Sigmoid colon (tissue), 7 donors: Measurements from ENCODE around the gene AP3M1. TPM values are rescaled to one million over a fixed set of nuclear protein-coding genes. Genes with fewer than 3 reads are reported as not detected.

Experiments
- DNase-seq: peaks from one replicate; pipeline ENCODE4 v3.0.0-alpha.2; 2019
- H3K27ac ChIP-seq, 4 donors: fragments of 200-600 bp; sonication (generic); one replicate each; pipeline ENCODE4 v1.5.1; 2016 to 2019; ENCODE audit warnings: mild to moderate bottlenecking in 1 of 4
- H3K27me3 ChIP-seq, 3 donors: fragments of 200-600 bp; sonication (generic); one replicate each; pipeline ENCODE4 v1.5.1; 2019; ENCODE audit warnings: mild to moderate bottlenecking in 1 of 3
- H3K36me3 ChIP-seq, 4 donors: fragments of 200-600 bp; sonication (generic); one replicate each; pipeline ENCODE4 v1.5.1; 2016 to 2019
- H3K4me1 ChIP-seq, 4 donors: fragments of 200-600 bp; sonication (generic); one replicate each; pipeline ENCODE4 v1.5.1; 2017 to 2019
- H3K4me3 ChIP-seq, 4 donors: fragments of 200-600 bp; sonication (generic); one replicate each; pipeline ENCODE4 v1.5.1; 2017 to 2019; ENCODE audit warnings: mild to moderate bottlenecking in 2 of 4, moderate library complexity in 1 of 4
- H3K9me3 ChIP-seq, 4 donors: fragments of 200-600 bp in 3 of 4; sonication (generic) in 3 of 4; one replicate each; pipeline versions ENCODE4 v1.5.1 to v1.6.1; 2013 to 2019
- CTCF ChIP-seq, 4 experiments: fragments of 450-650 bp in 3 of 4; fragments of 200-600 bp in 1 of 4; IDR thresholded peaks; one replicate each; pipeline ENCODE4 v1.5.1; 2016 to 2019; ENCODE audit warnings: antibody characterized with exemption in 4 of 4, mild to moderate bottlenecking in 3 of 4, moderate library complexity in 2 of 4
- EP300 ChIP-seq, 4 donors: sonication (generic); formaldehyde crosslinking; IDR thresholded peaks; one replicate each; pipeline ENCODE4 v1.6.1; 2017; ENCODE audit warnings: antibody characterized with exemption in 4 of 4
- POLR2A ChIP-seq, 2 donors: fragments of 450-650 bp; IDR thresholded peaks; one replicate each; pipeline ENCODE4 v1.6.1; 2016; ENCODE audit warnings: antibody characterized with exemption in 2 of 2, mild to moderate bottlenecking in 2 of 2, moderate library complexity in 2 of 2
- POLR2AphosphoS5 ChIP-seq, 4 donors: sonication (generic); formaldehyde crosslinking; IDR thresholded peaks; one replicate each; pipeline ENCODE4 v1.6.1; 2017; ENCODE audit warnings: antibody characterized with exemption in 4 of 4
- WGBS, 2 donors: extraction: QIAGEN DNeasy Blood & Tissue Kit; methylation state at CpG; one replicate each; pipeline ENCODE4 v1.1.7; 2013; 5-methylcytosine and 5-hydroxymethylcytosine counted together
- intact Hi-C: fragments of 100-400 bp; cut with DNase I; formaldehyde crosslinking; loops from one replicate; pipeline ENCODE4 v1.15.1; 2023
- polyA plus RNA-seq, 3 donors: library from polyadenylated mRNA; stranded (reverse); fragments of 200-250 nt; gene quantifications; one replicate each; pipeline ENCODE4 v1.2.3, GENCODE V29; 2013
- total RNA-seq, 4 donors: library from RNA; depleted of rRNA; stranded (reverse); fragments of >200 nt; gene quantifications; one replicate each; pipeline ENCODE4 v1.1.0, GENCODE V29; 2016
- donor health status: healthy with polysubstance abuse.
- donor health status: Bipolar disorder and iron deficiency.
- donor health status: healthy.

Gene AP3M1
- total and polyA plus RNA-seq, 7 donors = 13.8 to 36.3 (median 26.7) TPM

GRCh38 chr10:74179111-74179710 is 28.6 kb upstream of the AP3M1 start:
- intact Hi-C loops = no loop called here
- TF ChIP-seq POLR2A (IDR thresholded peaks at IDR 0.05) (no peak), CTCF (IDR thresholded peaks at IDR 0.05) (no peak), POLR2AphosphoS5 (IDR thresholded peaks at IDR 0.05) (no peak), EP300 (IDR thresholded peaks at IDR 0.05) (no peak)
- no peaks in the 10 kb centered on the region for H3K9me3 ChIP-seq
- no peak overlapping the region for H3K27ac ChIP-seq
- no peaks in the 10 kb centered on the region for H3K27me3 ChIP-seq
- DNase-seq = no peak
- no peaks in the 10 kb centered on the region for H3K36me3 ChIP-seq
- H3K4me1 ChIP-seq = peaks cover 0 to 14% (median 9%) of the 10 kb centered on the region in 4 donors
- no peak overlapping the region for H3K4me3 ChIP-seq
- WGBS, 2 donors = 68 to 87% methylated on average over 2 of the region's 2 CpGs

GRCh38 chr10:74178042-74178791 is 27.6 kb upstream of the AP3M1 start:
- Histone ChIP-seq H3K36me3 (no peaks in the 10 kb centered on the region), H3K9me3 (no peaks in the 10 kb centered on the region), H3K27ac (no peak overlapping the region), H3K4me1 (peaks cover 0 to 14% (median 9%) of the 10 kb centered on the region in 4 donors), H3K27me3 (no peaks in the 10 kb centered on the region), H3K4me3 (no peak overlapping the region)
- TF ChIP-seq POLR2AphosphoS5 (IDR thresholded peaks at IDR 0.05) (no peak), POLR2A (IDR thresholded peaks at IDR 0.05) (no peak)
- WGBS, 2 donors = 86 to 92% methylated on average over 5 of the region's 5 CpGs
- DNase-seq = no peak
- intact Hi-C loops = no loop called here

- WGBS, 2 donors = 11 to 14% methylated on average over 13 of the region's 13 CpGs
- no peak for DNase-seq
- no peak for TF ChIP-seq POLR2A (IDR thresholded peaks at IDR 0.05)
- no peaks in the 10 kb centered on the region for H3K36me3 ChIP-seq
- no peaks in the 10 kb centered on the region for H3K9me3 ChIP-seq
- H3K27me3 ChIP-seq = no peaks in the 10 kb centered on the region
- peaks cover 0 to 14% (median 9%) of the 10 kb centered on the region in 4 donors for H3K4me1 ChIP-seq
- H3K4me3 ChIP-seq = peak overlapping the region; percentile 67 to 78 (median 69)
- intact Hi-C loops = no loop called here
- H3K27ac ChIP-seq = peak overlapping the region; percentile 80 to 90 (median 86)
These were observed 26.6 kb upstream of the AP3M1 start for GRCh38 chr10:74177140-74177677.

GRCh38 chr10:74176380-74177139 is 25.9 kb upstream of the AP3M1 start:
- TF ChIP-seq EP300 (IDR thresholded peaks at IDR 0.05) = peak in 1 of 4 donors; percentile 35
- TF ChIP-seq POLR2AphosphoS5 (IDR thresholded peaks at IDR 0.05) = peak; percentile 2 to 82 (median 78)
- TF ChIP-seq CTCF (IDR thresholded peaks at IDR 0.05) = no peak
- peak; percentile 20 to 47 for TF ChIP-seq POLR2A (IDR thresholded peaks at IDR 0.05)
- peak overlapping the region; percentile 67 to 78 (median 69) for H3K4me3 ChIP-seq
- peaks cover 0 to 14% (median 9%) of the 10 kb centered on the region in 4 donors for H3K4me1 ChIP-seq
- peak; percentile 97 for DNase-seq
- no peaks in the 10 kb centered on the region for H3K9me3 ChIP-seq
- H3K36me3 ChIP-seq = no peaks in the 10 kb centered on the region
- H3K27me3 ChIP-seq = no peaks in the 10 kb centered on the region
- peak overlapping the region; percentile 80 to 90 (median 86) for H3K27ac ChIP-seq
- 0 to 1% methylated on average over 72 of the region's 72 CpGs for WGBS, 2 donors
- intact Hi-C loops = no loop called here

GRCh38 chr10:74175510-74176379 is 25.1 kb upstream of the AP3M1 start:
- no peak for TF ChIP-seq EP300 (IDR thresholded peaks at IDR 0.05)
- no peak for TF ChIP-seq CTCF (IDR thresholded peaks at IDR 0.05)
- TF ChIP-seq POLR2A (IDR thresholded peaks at IDR 0.05) = no peak
- TF ChIP-seq POLR2AphosphoS5 (IDR thresholded peaks at IDR 0.05) = no peak
- no peak for DNase-seq
- Histone ChIP-seq H3K9me3 (no peaks in the 10 kb centered on the region), H3K4me1 (peaks cover 0 to 14% (median 9%) of the 10 kb centered on the region in 4 donors), H3K4me3 (peak overlapping the region; percentile 67 to 78 (median 69)), H3K27ac (peak overlapping the region; percentile 80 to 90 (median 86)), H3K27me3 (no peaks in the 10 kb centered on the region), H3K36me3 (no peaks in the 10 kb centered on the region)
- intact Hi-C loops = no loop called here
- 15 to 25% methylated on average over 10 of the region's 10 CpGs for WGBS, 2 donors
